LNCAP (cell line): ENCODE measurements around the gene CST3.

ENCODE experiments used
- TF ChIP-seq, protein P1 (sequence below): fragments of 450-650 bp; IDR thresholded peaks from 2 replicates; pipeline ENCODE4 v1.5.1; 2017; ENCODE audit warnings: mild to moderate bottlenecking

Gene CST3

GRCh38 chr20:23639490-23639958, 1.8 kb upstream of the CST3 start:
- TF ChIP-seq, protein P1, sequence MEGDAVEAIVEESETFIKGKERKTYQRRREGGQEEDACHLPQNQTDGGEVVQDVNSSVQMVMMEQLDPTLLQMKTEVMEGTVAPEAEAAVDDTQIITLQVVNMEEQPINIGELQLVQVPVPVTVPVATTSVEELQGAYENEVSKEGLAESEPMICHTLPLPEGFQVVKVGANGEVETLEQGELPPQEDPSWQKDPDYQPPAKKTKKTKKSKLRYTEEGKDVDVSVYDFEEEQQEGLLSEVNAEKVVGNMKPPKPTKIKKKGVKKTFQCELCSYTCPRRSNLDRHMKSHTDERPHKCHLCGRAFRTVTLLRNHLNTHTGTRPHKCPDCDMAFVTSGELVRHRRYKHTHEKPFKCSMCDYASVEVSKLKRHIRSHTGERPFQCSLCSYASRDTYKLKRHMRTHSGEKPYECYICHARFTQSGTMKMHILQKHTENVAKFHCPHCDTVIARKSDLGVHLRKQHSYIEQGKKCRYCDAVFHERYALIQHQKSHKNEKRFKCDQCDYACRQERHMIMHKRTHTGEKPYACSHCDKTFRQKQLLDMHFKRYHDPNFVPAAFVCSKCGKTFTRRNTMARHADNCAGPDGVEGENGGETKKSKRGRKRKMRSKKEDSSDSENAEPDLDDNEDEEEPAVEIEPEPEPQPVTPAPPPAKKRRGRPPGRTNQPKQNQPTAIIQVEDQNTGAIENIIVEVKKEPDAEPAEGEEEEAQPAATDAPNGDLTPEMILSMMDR = no peak

DNA sequence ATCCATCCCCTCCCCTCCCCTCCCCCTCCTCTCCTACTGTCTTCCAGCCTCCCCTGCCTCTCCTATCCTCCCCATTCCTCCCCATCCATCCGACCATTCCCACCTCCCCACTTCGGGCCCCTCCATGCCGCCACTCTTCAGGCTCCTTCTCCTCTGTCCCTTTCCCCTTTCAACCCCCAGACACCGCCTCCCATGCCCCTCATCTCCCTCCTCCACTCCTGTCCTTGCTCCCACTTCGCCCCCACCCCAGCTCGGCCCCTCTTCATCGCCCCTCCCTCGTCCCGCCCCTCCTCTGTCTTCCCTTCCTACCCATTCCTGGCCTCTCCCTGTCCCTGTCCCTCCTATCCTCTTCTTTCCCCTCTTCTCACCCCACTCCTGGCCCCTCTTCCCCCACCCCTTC, 554 bp upstream of the CST3 start:
- TF ChIP-seq, protein P1 = no peak

DNA sequence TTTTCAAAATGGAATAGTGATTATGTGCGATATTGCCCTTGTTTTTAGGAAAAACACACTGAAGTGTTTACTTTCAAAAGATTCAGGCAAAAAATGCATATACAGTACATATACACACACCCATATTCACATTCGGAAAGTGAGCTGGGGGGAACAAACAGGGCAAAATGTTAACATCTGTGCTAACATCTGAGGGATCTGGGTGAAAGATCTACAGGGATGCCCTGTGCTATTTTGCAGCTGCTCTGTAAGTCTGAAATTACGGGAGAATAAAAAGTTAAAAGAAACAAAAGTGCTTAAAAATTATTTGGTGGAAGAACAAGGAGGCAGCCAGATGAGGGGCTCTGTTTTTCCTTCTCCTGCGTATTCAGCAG, 860 bp downstream of the CST3 start:
- TF ChIP-seq, protein P1 = no peak

DNA sequence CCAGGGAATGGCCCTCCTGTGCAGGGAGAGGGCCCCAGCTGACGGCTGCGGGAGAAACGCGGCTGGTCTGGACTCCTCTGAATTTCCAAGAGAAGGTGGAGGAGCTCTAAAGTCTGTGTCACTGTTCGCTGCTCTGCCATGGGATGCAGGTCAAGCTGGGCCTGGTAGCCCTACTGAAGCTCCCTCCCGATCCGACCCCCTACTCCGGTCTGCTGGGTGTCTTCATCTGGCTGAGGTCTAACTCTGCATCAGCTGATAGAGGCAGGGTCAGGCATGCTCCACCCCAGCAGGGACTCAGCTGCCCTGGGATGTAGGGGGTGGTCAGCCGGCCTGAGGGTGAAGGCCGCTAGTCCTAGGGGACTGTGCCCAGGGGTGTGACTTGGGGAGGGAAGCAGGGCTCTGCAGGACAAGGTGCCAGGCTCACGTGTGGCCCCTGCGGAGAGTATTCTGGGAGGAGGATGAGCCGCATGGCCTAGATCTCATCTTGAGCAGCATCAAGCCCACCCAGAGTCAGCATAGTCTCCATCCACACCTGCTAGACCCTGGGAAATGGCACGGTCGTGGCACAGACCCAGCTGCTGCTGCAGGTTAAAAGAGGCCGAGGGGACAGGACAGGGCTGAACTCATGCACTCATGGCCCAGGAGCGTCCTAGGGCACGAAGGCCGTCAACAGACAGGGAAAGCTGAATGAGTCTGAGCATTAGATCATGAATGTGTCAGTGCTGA, 1.4 kb downstream of the CST3 start:
- TF ChIP-seq, protein P1 = no peak

GRCh38 chr20:23634985-23635767, 2.6 kb downstream of the CST3 start:
- TF ChIP-seq, protein P1 = no peak

DNA sequence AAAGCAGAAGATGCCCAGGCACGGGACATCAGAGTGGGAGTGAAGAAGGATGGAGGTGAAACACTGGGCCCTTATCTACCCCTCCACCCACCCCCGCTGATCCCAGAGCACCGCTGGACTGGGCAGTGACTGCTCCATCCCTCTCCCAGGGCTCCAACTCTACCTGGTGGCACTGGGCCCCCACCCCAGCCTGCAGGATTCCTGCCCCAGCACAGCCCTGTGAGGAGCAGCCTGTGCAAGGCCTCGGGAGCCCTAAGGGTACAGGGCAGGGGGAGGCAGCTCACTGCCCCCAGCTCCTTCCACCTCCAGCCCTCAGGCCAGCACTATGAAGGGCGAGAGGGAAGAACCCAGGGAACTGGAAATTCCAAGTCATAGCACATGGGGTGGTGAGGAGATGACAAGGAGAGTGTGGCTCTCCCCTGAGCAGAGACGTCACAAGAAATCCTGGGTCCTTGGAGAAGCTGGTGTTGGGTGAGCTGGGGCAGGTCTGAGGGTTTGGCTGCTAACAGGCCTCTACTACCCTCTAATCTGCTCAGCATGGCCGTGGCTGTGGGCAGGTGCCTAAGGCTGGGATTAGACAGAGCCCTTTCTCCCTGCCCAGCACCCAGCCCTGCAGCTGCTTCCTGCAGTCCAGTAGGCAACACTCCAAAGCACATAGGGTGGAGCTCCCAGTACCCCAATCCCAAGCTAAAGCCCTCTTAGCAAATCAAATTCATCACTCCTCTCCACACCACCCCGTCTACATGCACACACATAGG, 3.5 kb downstream of the CST3 start:
- TF ChIP-seq, protein P1 = no peak

- TF ChIP-seq, protein P1 = no peak
These were observed 4.8 kb downstream of the CST3 start for GRCh38 chr20:23632711-23633573.
